H1 (cell line): ENCODE data around the gene SMR3A. TPM values are rescaled to one million over a fixed set of nuclear protein-coding genes. Genes with fewer than 3 reads are reported as not detected.

ENCODE experiments used
- CTCF ChIA-PET: fragments of 300-600 bp; sonication (Branson Sonifier 250); formaldehyde crosslinking; loops from one replicate; lab custom pipeline; 2021; ENCODE audit not compliant: partially characterized antibody; lab: Charles Lee
- POLR2A ChIA-PET: fragments of 300-600 bp; sonication (Branson Sonifier 250); formaldehyde crosslinking; loops from one replicate; lab custom pipeline; 2021; ENCODE audit warnings: inconsistent platforms; ENCODE audit not compliant: partially characterized antibody; lab: Charles Lee
- DNase-seq, 2 experiments: peaks; one replicate each; pipeline versions ENCODE4 v3.0.0 to v3.0.0-alpha.2; 2010 to 2022; ENCODE audit warnings: low spot score in 2 of 2, low read depth in 1 of 2, mixed read lengths in 1 of 2
- FAIRE-seq: peaks from 2 replicates; lab custom pipeline; 2011; peaks lifted over from hg19 to GRCh38; lab: Jason Lieb, UNC
- H2AFZ ChIP-seq: 2 replicates; pipeline ENCODE4 v1.8.1; 2012; ENCODE audit warnings: low read length, inconsistent platforms
- H2AK5ac ChIP-seq: 2 replicates; pipeline ENCODE4 v1.6.1; 2013; ENCODE audit warnings: low read depth, low read length
- H2BK120ac ChIP-seq: replicated peaks from 2 replicates; pipeline ENCODE3; 2013; ENCODE audit warnings: low read depth, low read length, inconsistent platforms
- H2BK12ac ChIP-seq: 2 replicates; pipeline ENCODE4 v1.6.1; 2013; ENCODE audit warnings: low read depth, low read length
- H2BK15ac ChIP-seq: 2 replicates; pipeline ENCODE4 v1.6.1; 2013; ENCODE audit warnings: low read length
- H2BK20ac ChIP-seq: 2 replicates; pipeline ENCODE4 v1.6.1; 2013; ENCODE audit warnings: low read length
- H2BK5ac ChIP-seq: 2 replicates; pipeline ENCODE4 v1.6.1; 2013; ENCODE audit warnings: low read depth, low read length
- H3K14ac ChIP-seq: 2 replicates; pipeline ENCODE4 v1.6.1; 2013; ENCODE audit warnings: inconsistent platforms; ENCODE audit not compliant: insufficient read length
- H3K18ac ChIP-seq: 2 replicates; pipeline ENCODE4 v1.6.1; 2013; ENCODE audit warnings: low read length; ENCODE audit errors: extremely low read depth
- H3K23ac ChIP-seq: 2 replicates; pipeline ENCODE4 v1.6.1; 2013; ENCODE audit warnings: inconsistent platforms; ENCODE audit not compliant: insufficient read length
- H3K23me2 ChIP-seq: 2 replicates; pipeline ENCODE4 v1.6.1; 2013; ENCODE audit warnings: low read depth, low read length
- H3K27ac ChIP-seq: 2 replicates; pipeline ENCODE4 v1.6.1; 2011; ENCODE audit warnings: low read depth, low read length, inconsistent platforms
- H3K27me3 ChIP-seq, 4 experiments: replicated peaks in 1 of 4; 1 replicate in 1 of 4; 2 replicates in 3 of 4; pipeline versions ENCODE4 v1.6.1 to v1.8.1; 2011 to 2013; ENCODE audit warnings: low read length in 3 of 4, mild to moderate bottlenecking in 3 of 4, inconsistent platforms in 2 of 4, mixed read lengths in 2 of 4, moderate library complexity in 1 of 4; ENCODE audit not compliant: control insufficient read depth in 3 of 4, insufficient read depth in 3 of 4; ENCODE audit errors: extremely low read depth in 1 of 4
- H3K36me3 ChIP-seq, 4 experiments: 2 replicates each; pipeline versions ENCODE4 v1.6.1 to v1.8.1; 2011 to 2013; ENCODE audit warnings: mild to moderate bottlenecking in 4 of 4, low read length in 3 of 4, moderate library complexity in 2 of 4, control low read depth in 1 of 4, inconsistent platforms in 1 of 4; ENCODE audit not compliant: insufficient read depth in 4 of 4, control insufficient read depth in 2 of 4
- H3K4ac ChIP-seq: replicated peaks from 2 replicates; pipeline ENCODE3; 2013; ENCODE audit warnings: low read length, low read depth, mixed read lengths, inconsistent platforms; ENCODE audit not compliant: insufficient read length
- H3K4me1 ChIP-seq, 4 experiments: replicated peaks in 1 of 4; 1 replicate in 1 of 4; 2 replicates in 3 of 4; pipeline versions ENCODE4 v1.6.1 to v1.8.1; 2011 to 2013; ENCODE audit warnings: low read length in 3 of 4, inconsistent platforms in 2 of 4, mixed read lengths in 1 of 4; ENCODE audit not compliant: insufficient read depth in 4 of 4, control insufficient read depth in 3 of 4
- H3K4me2 ChIP-seq, 2 experiments: 2 replicates each; pipeline versions ENCODE4 v1.6.1 to v1.8.1; 2011 to 2013; ENCODE audit warnings: low read depth in 2 of 2, low read length in 2 of 2, control low read depth in 1 of 2, inconsistent platforms in 1 of 2, mild to moderate bottlenecking in 1 of 2; ENCODE audit not compliant: insufficient read depth in 1 of 2
- H3K4me3 ChIP-seq, 4 experiments: fragments of 200-600, 300-600 bp in 1 of 4; sonication (generic), shearing (Covaris generic), sonication (Bioruptor Twin) in 1 of 4; 2 replicates each; pipeline versions ENCODE4 v1.5.1 to v1.8.1; 2011 to 2016; ENCODE audit warnings: low read length in 4 of 4, low read depth in 3 of 4, control low read depth in 2 of 4, inconsistent platforms in 2 of 4, mild to moderate bottlenecking in 2 of 4, mixed read lengths in 1 of 4, moderate library complexity in 1 of 4; ENCODE audit not compliant: insufficient read depth in 2 of 4; ENCODE audit errors: extremely low read depth in 1 of 4
- H3K56ac ChIP-seq: replicated peaks from 2 replicates; pipeline ENCODE3; 2013; ENCODE audit warnings: low read depth, mild to moderate bottlenecking, mixed read lengths, low read length, inconsistent platforms; ENCODE audit not compliant: insufficient read length
- H3K79me1 ChIP-seq: 2 replicates; pipeline ENCODE4 v1.6.1; 2013; ENCODE audit warnings: low read depth, low read length, control low read depth
- H3K79me2 ChIP-seq, 2 experiments: 2 replicates each; pipeline versions ENCODE4 v1.6.1 to v1.8.1; 2012 to 2013; ENCODE audit warnings: low read length in 2 of 2, mild to moderate bottlenecking in 2 of 2, inconsistent platforms in 1 of 2; ENCODE audit not compliant: insufficient read depth in 2 of 2, control insufficient read depth in 1 of 2
- H3K9ac ChIP-seq, 4 experiments: replicated peaks in 1 of 4; 1 replicate in 1 of 4; 2 replicates in 3 of 4; pipeline versions ENCODE4 v1.6.1 to v1.8.1; 2011 to 2013; ENCODE audit warnings: low read depth in 3 of 4, low read length in 3 of 4, control low read depth in 2 of 4, mild to moderate bottlenecking in 2 of 4, moderate library complexity in 2 of 4, inconsistent platforms in 1 of 4; ENCODE audit errors: extremely low read depth in 1 of 4
- H3K9me3 ChIP-seq, 2 experiments: 2 replicates each; pipeline versions ENCODE4 v1.6.1 to v1.8.1; 2012 to 2013; ENCODE audit warnings: mild to moderate bottlenecking in 2 of 2, moderate library complexity in 2 of 2, control low read depth in 1 of 2, inconsistent platforms in 1 of 2, low read depth in 1 of 2, low read length in 1 of 2, mixed read lengths in 1 of 2; ENCODE audit not compliant: insufficient read depth in 2 of 2
- H4K20me1 ChIP-seq, 2 experiments: replicated peaks in 1 of 2; 2 replicates each; pipeline versions ENCODE3 to v1.8.1; 2011 to 2013; ENCODE audit warnings: inconsistent platforms in 2 of 2, low read length in 2 of 2, mild to moderate bottlenecking in 1 of 2; ENCODE audit not compliant: insufficient read depth in 2 of 2, control insufficient read depth in 1 of 2
- H4K5ac ChIP-seq: 2 replicates; pipeline ENCODE4 v1.6.1; 2013; ENCODE audit warnings: low read length, low read depth, mixed read lengths, inconsistent platforms; ENCODE audit not compliant: insufficient read length
- H4K8ac ChIP-seq: 2 replicates; pipeline ENCODE4 v1.8.0; 2013; ENCODE audit warnings: mild to moderate bottlenecking, moderate library complexity, low read length, inconsistent platforms; ENCODE audit not compliant: insufficient read depth; ENCODE audit errors: extremely low read depth
- H4K91ac ChIP-seq: replicated peaks from 2 replicates; pipeline ENCODE3; 2013; ENCODE audit warnings: low read length, mixed read lengths, inconsistent platforms; ENCODE audit not compliant: insufficient read length
- ASH2L ChIP-seq: fragments of 200-600, 300-600 bp; sonication (generic); IDR thresholded peaks from one replicate; pipeline ENCODE4 v1.7.1; 2017; ENCODE audit warnings: low read length
- ATF2 ChIP-seq: IDR thresholded peaks from 2 replicates; pipeline ENCODE4 v1.6.1; 2012; ENCODE audit warnings: low read length, inconsistent platforms
- CBX5 ChIP-seq: fragments of 300-800, 300-1000 bp; sonication (generic); IDR thresholded peaks from 2 replicates; pipeline ENCODE4 v1.7.1; 2016; ENCODE audit warnings: antibody characterized with exemption, low read length, low read depth
- EZH2 ChIP-seq: fragments of 200-600 bp; sonication (generic); IDR thresholded peaks from 2 replicates; pipeline ENCODE4 v1.7.1; 2012; ENCODE audit warnings: low read depth, mild to moderate bottlenecking, moderate library complexity, low read length, inconsistent platforms; ENCODE audit not compliant: severe bottlenecking
- GTF2F1 ChIP-seq: IDR thresholded peaks from 2 replicates; pipeline ENCODE4 v1.6.1; 2012; ENCODE audit warnings: low read depth, low read length, improper control_type of control experiment, borderline replicate concordance
- HDAC6 ChIP-seq: IDR thresholded peaks from one replicate; pipeline ENCODE4 v1.7.1; 2012; ENCODE audit warnings: low read depth, mild to moderate bottlenecking, inconsistent platforms, low read length, moderate library complexity
- JUND ChIP-seq: IDR thresholded peaks from 2 replicates; pipeline ENCODE4 v1.6.1; 2011; ENCODE audit warnings: mild to moderate bottlenecking, improper control_type of control experiment, low read length
- RAD21 ChIP-seq, 2 experiments: IDR thresholded peaks in 1 of 2; conservative IDR thresholded peaks in 1 of 2; 2 replicates each; pipeline ENCODE4 v1.6.1; 2011; ENCODE audit warnings: low read depth in 2 of 2, low read length in 2 of 2, improper control_type of control experiment in 1 of 2, inconsistent platforms in 1 of 2, mild to moderate bottlenecking in 1 of 2, moderate library complexity in 1 of 2
- RFX5 ChIP-seq: IDR thresholded peaks from 2 replicates; pipeline ENCODE4 v1.6.1; 2011; ENCODE audit warnings: low read depth, low read length, improper control_type of control experiment, borderline replicate concordance
- RNF2 ChIP-seq: fragments of 200-900, 300-1000 bp; sonication (generic); IDR thresholded peaks from 2 replicates; pipeline ENCODE4 v1.7.1; 2016; ENCODE audit warnings: borderline replicate concordance, low read depth, mild to moderate bottlenecking, antibody characterized with exemption, low read length; ENCODE audit not compliant: poor library complexity, severe bottlenecking; ENCODE audit errors: missing control alignments
- TAF1 ChIP-seq: IDR thresholded peaks from 2 replicates; pipeline ENCODE4 v1.6.1; 2011; ENCODE audit warnings: mild to moderate bottlenecking, low read depth, low read length
- TAF7 ChIP-seq: optimal IDR thresholded peaks from 2 replicates; pipeline ENCODE3; 2011; ENCODE audit warnings: low read depth, mild to moderate bottlenecking, inconsistent platforms, low read length, moderate library complexity, borderline replicate concordance
- WGBS, 2 experiments: shearing (Covaris generic) in 1 of 2; methylation state at CpG; one replicate each; pipeline versions ENCODE4 v1.1.6 to v1.1.7; 2013 to 2015; ENCODE audit warnings: low lambda C conversion rate in 2 of 2, mixed read lengths in 2 of 2, inconsistent platforms in 1 of 2, low coverage in 1 of 2, missing lambda C conversion rate in 1 of 2; ENCODE audit not compliant: insufficient replicate concordance in 2 of 2, insufficient coverage in 1 of 2, insufficient read length in 1 of 2; ENCODE audit errors: extremely low coverage in 1 of 2, missing lambda C conversion rate in 1 of 2; 5-methylcytosine and 5-hydroxymethylcytosine counted together
- polyA plus RNA-seq, 7 experiments: library from polyadenylated mRNA; depleted of rRNA in 3 of 7; stranded (reverse) in 5 of 7; unstranded in 2 of 7; fragments of >200 nt in 5 of 7; fragments of 200-250 nt in 2 of 7; gene quantifications; 1 replicate in 5 of 7; 2 replicates in 1 of 7; 4 replicates in 1 of 7; pipeline versions ENCODE4 v1.2.1 to v1.2.3, GENCODE V29; 2011 to 2013; ENCODE audit warnings: missing spikeins in 2 of 7, mixed read lengths in 2 of 7
- total RNA-seq: library from RNA; stranded (reverse); fragmentation: NEBNext Ultra II Directional; extraction: Animal tissue kit (Norgen Biotek cat#: 25700); gene quantifications from 2 replicates; pipeline ENCODE4 v1.2.1, GENCODE V29; 2021

Gene SMR3A
- total and polyA plus RNA-seq, 2 of the 8 experiments (the other 6 are each of a cell fraction or from before 2014, with no cell fraction given), result not detected

GRCh38 chr4:70365479-70365878, 4.9 kb downstream of the SMR3A start:
- H3K4ac ChIP-seq, result no peak overlapping the region
- H3K9me3 ChIP-seq, result no peaks in the 10 kb centered on the region
- H4K8ac ChIP-seq, result no peak overlapping the region
- no peak overlapping the region for H2BK15ac ChIP-seq
- 87% methylated on average over 2 of the region's 2 CpGs; no CpG with 5 or more reads in 1 of the 2 experiments for WGBS, 2 experiments
- H3K36me3 ChIP-seq, result no peaks in the 10 kb centered on the region
- H2BK20ac ChIP-seq, result no peak overlapping the region
- H3K23ac ChIP-seq, result no peak overlapping the region
- H2BK5ac ChIP-seq, result no peak overlapping the region
- CTCF ChIA-PET, result interaction anchor here (1.1 kb wide), 1 partner anchor 20 kb away, joined by 3 read pairs; no protein-coding TSS in a partner anchor
- no peak overlapping the region for H4K91ac ChIP-seq
- no peaks in the 10 kb centered on the region for H3K23me2 ChIP-seq
- no peak overlapping the region for H3K27ac ChIP-seq
- no peak overlapping the region for H2BK12ac ChIP-seq
- no peaks in the 10 kb centered on the region for H3K79me2 ChIP-seq
- no peaks in the 10 kb centered on the region for H3K4me1 ChIP-seq
- H3K79me1 ChIP-seq, result no peaks in the 10 kb centered on the region
- no peak overlapping the region for H2AFZ ChIP-seq
- H3K18ac ChIP-seq, result no peak overlapping the region
- no peak overlapping the region for H3K14ac ChIP-seq
- no peak overlapping the region for H2BK120ac ChIP-seq
- no peak overlapping the region for H3K56ac ChIP-seq
- H2AK5ac ChIP-seq, result no peak overlapping the region
- DNase-seq (no peak), FAIRE-seq (no peak)
- H3K27me3 ChIP-seq, result no peaks in the 10 kb centered on the region
- POLR2A ChIA-PET, result no interaction called here
- no peak overlapping the region for H3K4me2 ChIP-seq
- no peak overlapping the region for H4K5ac ChIP-seq
- no peak overlapping the region for H3K9ac ChIP-seq
- no peaks in the 10 kb centered on the region for H4K20me1 ChIP-seq
- no peak overlapping the region for H3K4me3 ChIP-seq
- TF ChIP-seq JUND, result no peak
- no peak for TF ChIP-seq EZH2
- TF ChIP-seq RAD21 (IDR thresholded peaks at IDR 0.05 in 1 of 2, conservative IDR thresholded peaks at IDR 0.05 in 1 of 2; ENCODE audit: low read depth in 2 of 2, low read length in 2 of 2), result no peak
- no peak for TF ChIP-seq ATF2
- TF ChIP-seq CBX5, result no peak
- no peak for TF ChIP-seq TAF1
- no peak for TF ChIP-seq TAF7
- no peak for TF ChIP-seq GTF2F1
- TF ChIP-seq HDAC6, result no peak
- TF ChIP-seq RNF2, result no peak
- TF ChIP-seq RFX5, result no peak
- TF ChIP-seq ASH2L, result no peak
